ENCODE results near the gene ALDH1A2.

DNA sequence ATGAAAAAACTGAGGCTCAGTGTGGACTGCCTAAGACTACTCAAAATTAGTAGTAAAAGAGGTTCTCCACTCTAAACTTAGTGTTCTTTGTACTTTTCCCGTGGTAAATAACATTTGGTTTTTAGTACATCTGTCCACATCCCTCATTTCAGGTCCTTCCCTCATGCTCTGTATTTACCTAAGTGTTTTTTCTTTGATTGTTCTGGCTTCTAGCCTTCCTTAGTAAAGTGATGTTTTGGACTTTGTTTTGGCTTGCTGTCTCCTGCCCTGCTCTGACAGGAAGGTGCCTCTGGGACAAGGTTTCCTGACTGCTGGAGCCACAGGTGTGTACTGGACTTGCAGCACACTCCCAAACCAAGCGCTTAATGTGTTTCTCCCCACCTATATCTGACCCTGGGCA is 29.9 kb upstream of the ALDH1A2 start:
- TF ChIP-seq CTCF (conservative IDR thresholded peaks at IDR 0.05 in 1 of 2, IDR thresholded peaks at IDR 0.05 in 1 of 2; ENCODE audit: extremely low read depth in 1 of 2, insufficient read depth in 1 of 2, low read depth in 1 of 2, low read length in 2 of 2): no peak
- no peak for TF ChIP-seq EZH2 (IDR thresholded peaks at IDR 0.05; ENCODE audit: borderline replicate concordance, low read length)

Measured in mammary epithelial cell (primary cell).